ENCODE results near the gene C1QB.
A peak's percentile ranks its signal among the peaks of the same experiment; 100 is the strongest.
"Not testable (repeated sequence)": the region's sequence is repeated elsewhere in the genome, so short reads cannot be mapped to it uniquely, and the experiment has no call there.

C1QB gene

GRCh38 chr1:22662986-22663408 lies 10.0 kb downstream of the C1QB start:
- DNase-seq (ENCODE audit: low read depth in 2 of 2): no peak

- no peak for DNase-seq (ENCODE audit: low read depth in 2 of 2)
Observed at GRCh38 chr1:22665752-22666151, 12.7 kb downstream of the C1QB start.

GRCh38 chr1:22666412-22666811 lies 13.4 kb downstream of the C1QB start:
- no peak for DNase-seq (ENCODE audit: low read depth in 2 of 2)

GRCh38 chr1:22668840-22669239 lies 15.8 kb downstream of the C1QB start:
- DNase-seq (ENCODE audit: low read depth in 2 of 2): not testable (repeated sequence)

GRCh38 chr1:22670352-22670975 lies 17.4 kb downstream of the C1QB start:
- DNase-seq (ENCODE audit: low read depth in 2 of 2): no peak

GRCh38 chr1:22671999-22672398 lies 19.0 kb downstream of the C1QB start:
- DNase-seq (ENCODE audit: low read depth in 2 of 2): no peak

GRCh38 chr1:22673486-22674409 lies 20.7 kb downstream of the C1QB start:
- peak; percentile 9 to 24 for DNase-seq (ENCODE audit: low read depth in 2 of 2)

GRCh38 chr1:22674410-22674749 lies 21.3 kb downstream of the C1QB start:
- DNase-seq (ENCODE audit: low read depth in 2 of 2): no peak

- DNase-seq (ENCODE audit: low read depth in 2 of 2): not testable (repeated sequence)
Observed at GRCh38 chr1:22676151-22676550, 23.1 kb downstream of the C1QB start.

- no peak for DNase-seq (ENCODE audit: low read depth in 2 of 2)
Observed at GRCh38 chr1:22676916-22677583, 24.0 kb downstream of the C1QB start.

GRCh38 chr1:22677931-22678896 lies 25.2 kb downstream of the C1QB start:
- DNase-seq (ENCODE audit: low read depth in 2 of 2): no peak

- no peak for DNase-seq (ENCODE audit: low read depth in 2 of 2)
Observed at GRCh38 chr1:22680726-22681125, 27.7 kb downstream of the C1QB start.

GRCh38 chr1:22681556-22682276 lies 28.7 kb downstream of the C1QB start:
- no peak for DNase-seq (ENCODE audit: low read depth in 2 of 2)

- no peak for DNase-seq (ENCODE audit: low read depth in 2 of 2)
Observed at GRCh38 chr1:22683547-22683946, 30.5 kb downstream of the C1QB start.

GRCh38 chr1:22685591-22686059 lies 32.6 kb downstream of the C1QB start:
- DNase-seq (ENCODE audit: low read depth in 2 of 2): no peak

GRCh38 chr1:22687191-22687590 lies 34.2 kb downstream of the C1QB start:
- no peak for DNase-seq (ENCODE audit: low read depth in 2 of 2)

- no peak for DNase-seq (ENCODE audit: low read depth in 2 of 2)
Observed at GRCh38 chr1:22688466-22688865, 35.4 kb downstream of the C1QB start.

GRCh38 chr1:22689505-22689904 lies 36.5 kb downstream of the C1QB start:
- peak; percentile 2 to 10 for DNase-seq (ENCODE audit: low read depth in 2 of 2)

GRCh38 chr1:22691031-22691753 lies 38.2 kb downstream of the C1QB start:
- DNase-seq (ENCODE audit: low read depth in 2 of 2): no peak

GRCh38 chr1:22694172-22694571 lies 41.1 kb downstream of the C1QB start:
- DNase-seq (ENCODE audit: low read depth in 2 of 2): no peak
